Measurements from ENCODE around the gene TTYH2.
A peak's percentile ranks its signal among the peaks of the same experiment; 100 is the strongest.

The TTYH2 gene

GRCh38 chr17:74196541-74197317 lies 16.6 kb upstream of the TTYH2 start:
- peak in 1 of 2 experiments; percentile 36 for DNase-seq

- DNase-seq, result no peak
Observed at GRCh38 chr17:74197801-74198200, 15.6 kb upstream of the TTYH2 start.

- DNase-seq, result no peak
Observed at GRCh38 chr17:74198694-74199093, 14.7 kb upstream of the TTYH2 start.

GRCh38 chr17:74199306-74200092 lies 13.9 kb upstream of the TTYH2 start:
- peak; percentile 81 to 86 for DNase-seq

- DNase-seq, result peak in 1 of 2 experiments; percentile 62
Observed at GRCh38 chr17:74200112-74200511, 13.3 kb upstream of the TTYH2 start.

GRCh38 chr17:74201250-74201649 lies 12.1 kb upstream of the TTYH2 start:
- peak; percentile 100 for DNase-seq

- DNase-seq, result no peak
Observed at GRCh38 chr17:74201948-74202347, 11.4 kb upstream of the TTYH2 start.

GRCh38 chr17:74202938-74203337 lies 10.4 kb upstream of the TTYH2 start:
- DNase-seq, result no peak

- peak; percentile 100 for DNase-seq
Observed at GRCh38 chr17:74203439-74204240, 9.7 kb upstream of the TTYH2 start, which contains the start of gene RPL38. RPL38 (plus strand) TSS chr17:74203678; CDS start chr17:74203956, 278 bp downstream.

GRCh38 chr17:74204474-74204873 lies 8.9 kb upstream of the TTYH2 start:
- no peak for DNase-seq

GRCh38 chr17:74205274-74205673 lies 8.1 kb upstream of the TTYH2 start:
- no peak for DNase-seq

GRCh38 chr17:74206332-74206818 lies 7.0 kb upstream of the TTYH2 start:
- DNase-seq, result no peak

- DNase-seq, result peak; percentile 98 to 99
Observed at GRCh38 chr17:74210191-74211140, 2.9 kb upstream of the TTYH2 start.

GRCh38 chr17:74211141-74211911 lies 2.0 kb upstream of the TTYH2 start:
- peak in 1 of 2 experiments; percentile 63 for DNase-seq

GRCh38 chr17:74211912-74212208 lies 1.5 kb upstream of the TTYH2 start:
- no peak for DNase-seq

- DNase-seq, result no peak
Observed at GRCh38 chr17:74212209-74212912, 1.0 kb upstream of the TTYH2 start.

- peak in 1 of 2 experiments; percentile 66 for DNase-seq
Observed at GRCh38 chr17:74213861-74214391, 555 bp downstream of the TTYH2 start.

- peak in 1 of 2 experiments; percentile 78 for DNase-seq
Observed at GRCh38 chr17:74214484-74215341, 1.3 kb downstream of the TTYH2 start.

GRCh38 chr17:74215342-74215727 lies 2.0 kb downstream of the TTYH2 start:
- peak in 1 of 2 experiments; percentile 44 for DNase-seq
